ENCODE results near the gene VSIR.

VSIR gene

DNA sequence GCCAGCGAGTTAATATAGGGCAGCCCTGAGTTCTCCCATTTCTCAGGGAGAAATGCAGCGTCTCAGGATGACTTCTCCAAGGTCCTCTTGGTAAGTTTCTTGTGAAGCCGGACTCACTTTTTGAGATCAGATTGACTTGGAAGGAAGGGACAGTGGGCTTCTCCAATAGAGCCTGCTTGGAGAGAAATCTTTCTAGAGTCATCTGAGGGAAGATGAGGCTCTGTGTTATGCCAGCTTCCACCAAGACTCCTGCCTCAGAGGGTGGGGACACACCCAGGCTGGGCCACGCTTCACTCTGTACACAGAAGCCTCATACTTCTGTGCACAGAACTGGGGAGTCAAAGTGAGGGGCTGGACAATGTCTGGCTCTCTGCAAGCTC, 59.3 kb downstream of the VSIR start:
- TF ChIP-seq, protein P1, sequence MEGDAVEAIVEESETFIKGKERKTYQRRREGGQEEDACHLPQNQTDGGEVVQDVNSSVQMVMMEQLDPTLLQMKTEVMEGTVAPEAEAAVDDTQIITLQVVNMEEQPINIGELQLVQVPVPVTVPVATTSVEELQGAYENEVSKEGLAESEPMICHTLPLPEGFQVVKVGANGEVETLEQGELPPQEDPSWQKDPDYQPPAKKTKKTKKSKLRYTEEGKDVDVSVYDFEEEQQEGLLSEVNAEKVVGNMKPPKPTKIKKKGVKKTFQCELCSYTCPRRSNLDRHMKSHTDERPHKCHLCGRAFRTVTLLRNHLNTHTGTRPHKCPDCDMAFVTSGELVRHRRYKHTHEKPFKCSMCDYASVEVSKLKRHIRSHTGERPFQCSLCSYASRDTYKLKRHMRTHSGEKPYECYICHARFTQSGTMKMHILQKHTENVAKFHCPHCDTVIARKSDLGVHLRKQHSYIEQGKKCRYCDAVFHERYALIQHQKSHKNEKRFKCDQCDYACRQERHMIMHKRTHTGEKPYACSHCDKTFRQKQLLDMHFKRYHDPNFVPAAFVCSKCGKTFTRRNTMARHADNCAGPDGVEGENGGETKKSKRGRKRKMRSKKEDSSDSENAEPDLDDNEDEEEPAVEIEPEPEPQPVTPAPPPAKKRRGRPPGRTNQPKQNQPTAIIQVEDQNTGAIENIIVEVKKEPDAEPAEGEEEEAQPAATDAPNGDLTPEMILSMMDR (IDR thresholded peaks at IDR 0.05; ENCODE audit: low read depth, low read length) = no peak
- H3K4me3 ChIP-seq (ENCODE audit: low read depth, low read length) = no peak overlapping the region

DNA sequence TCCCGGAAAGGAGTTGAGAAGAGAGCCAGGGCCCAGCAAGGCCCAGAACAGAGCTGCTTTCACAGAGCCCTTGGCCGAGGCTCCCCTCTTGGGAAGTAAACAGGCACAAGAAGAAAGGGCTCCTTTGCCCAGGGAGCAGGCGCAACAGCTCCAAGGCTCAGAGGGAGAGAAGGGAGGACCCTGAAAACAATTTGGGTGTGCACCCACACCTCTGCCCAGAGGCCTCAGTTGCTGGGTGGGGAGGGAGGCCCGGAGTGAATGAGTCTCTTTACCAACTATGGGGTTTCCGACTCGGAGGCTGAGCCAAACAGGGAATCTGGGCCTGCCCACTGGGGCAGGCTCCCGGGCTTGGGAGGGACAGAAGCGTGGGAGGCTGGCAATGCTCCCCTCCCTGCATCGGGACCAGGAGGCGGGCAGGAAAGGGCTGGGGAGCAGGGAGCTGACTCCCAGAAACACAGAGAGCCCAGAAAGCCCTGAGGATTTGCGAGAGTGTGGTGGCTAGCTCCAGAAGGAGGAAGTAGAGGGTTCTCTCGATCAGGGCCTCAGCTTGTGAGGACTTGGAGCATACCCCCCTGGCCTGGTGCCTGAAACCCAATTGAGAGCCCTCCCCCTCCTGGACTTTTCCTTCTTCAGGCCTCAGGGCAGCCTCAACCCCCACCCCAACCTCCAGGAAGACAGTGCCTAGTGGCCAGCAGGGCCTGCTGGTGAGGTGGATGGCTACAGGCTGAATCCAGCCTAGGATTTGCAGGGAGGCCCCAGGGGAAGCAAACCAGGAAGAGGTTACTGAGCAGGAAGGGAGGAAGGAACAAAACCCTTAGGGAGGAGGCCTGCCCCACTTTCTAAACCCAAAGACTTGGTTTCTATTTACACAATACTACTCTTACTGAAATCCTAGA, 59.9 kb downstream of the VSIR start:
- H3K4me3 ChIP-seq (ENCODE audit: low read depth, low read length) = no peak overlapping the region
- TF ChIP-seq, protein P1 (IDR thresholded peaks at IDR 0.05; ENCODE audit: low read depth, low read length) = 0 out of 2 replicates have a peak, but pooled peaks have one; percentile 9

DNA sequence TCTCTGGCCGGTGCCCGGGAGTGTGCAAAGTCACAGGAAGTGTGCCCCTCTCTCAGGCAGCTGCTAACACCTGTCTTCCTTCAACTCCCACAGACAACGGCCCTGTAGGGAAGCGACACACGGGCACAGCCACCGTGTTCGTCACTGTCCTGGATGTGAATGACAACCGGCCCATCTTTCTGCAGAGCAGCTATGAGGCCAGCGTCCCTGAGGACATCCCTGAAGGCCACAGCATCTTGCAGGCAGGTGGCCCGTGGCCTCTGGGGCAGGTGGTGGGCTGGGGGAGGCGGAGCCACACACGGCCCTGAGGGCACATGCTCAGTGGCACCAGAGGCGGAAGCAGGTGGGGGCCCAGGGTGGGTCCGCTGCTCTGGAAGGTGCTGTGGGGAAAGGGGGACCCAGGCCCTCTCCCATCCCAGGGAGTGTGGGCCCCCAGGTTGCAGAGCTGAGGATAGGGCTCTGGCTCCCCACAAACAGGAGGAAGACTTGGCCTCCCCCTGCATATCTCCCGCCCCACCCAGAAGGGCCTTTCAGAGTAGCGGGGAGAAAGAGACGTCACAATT, 60.7 kb downstream of the VSIR start:
- H3K4me3 ChIP-seq (ENCODE audit: low read depth, low read length) = no peak overlapping the region
- TF ChIP-seq, protein P1 (IDR thresholded peaks at IDR 0.05; ENCODE audit: low read depth, low read length) = no peak

DNA sequence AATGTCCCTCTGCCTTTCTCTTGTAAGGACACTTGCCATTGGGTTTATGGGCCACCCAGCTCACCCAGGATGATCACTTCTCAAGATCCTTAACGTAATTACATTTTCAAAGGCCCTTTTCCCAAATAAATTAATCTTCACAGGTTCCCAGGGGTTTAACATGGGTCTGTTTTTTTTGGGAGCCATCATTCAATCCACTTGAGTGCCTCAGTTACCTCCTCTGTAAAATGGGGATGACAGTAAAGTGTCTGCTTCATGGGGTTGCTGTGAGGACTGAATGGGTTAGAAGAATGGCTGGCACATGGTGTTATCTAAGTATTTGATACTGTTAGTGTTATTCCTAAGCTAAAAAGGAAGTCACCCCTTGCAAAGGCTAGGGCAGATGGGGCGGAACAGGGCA, 61.1 kb downstream of the VSIR start:
- H3K4me3 ChIP-seq (ENCODE audit: low read depth, low read length) = no peak overlapping the region
- TF ChIP-seq, protein P1 (IDR thresholded peaks at IDR 0.05; ENCODE audit: low read depth, low read length) = no peak

DNA sequence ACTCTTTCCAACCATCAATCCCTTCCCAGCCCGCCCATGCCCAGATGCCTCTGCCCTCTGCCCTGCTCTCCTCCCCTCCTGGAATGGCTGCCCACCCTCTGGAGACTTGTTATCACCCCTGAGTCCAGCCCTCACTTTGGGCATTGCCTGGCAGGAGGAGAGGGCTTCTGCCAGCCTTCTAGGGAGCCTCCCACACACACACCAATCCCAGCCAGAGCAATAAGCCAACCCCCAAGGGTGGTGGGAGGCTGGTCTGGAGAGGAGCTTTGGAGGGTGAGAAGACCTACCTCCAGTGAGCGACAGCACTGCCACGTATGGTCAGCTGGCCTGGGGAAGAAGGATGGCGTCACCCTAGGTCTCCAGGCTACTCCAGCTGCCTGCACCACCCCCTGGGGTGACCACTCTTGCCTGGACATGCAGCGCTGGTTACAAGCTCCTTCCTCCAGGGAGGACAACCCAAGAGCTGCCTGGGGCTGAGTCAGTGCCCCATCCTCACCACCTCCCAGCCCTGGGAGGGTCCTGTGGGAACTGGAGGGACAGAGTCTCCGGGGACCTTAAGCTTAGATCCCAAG, 62.2 kb downstream of the VSIR start:
- no peak overlapping the region for H3K4me3 ChIP-seq (ENCODE audit: low read depth, low read length)
- TF ChIP-seq, protein P1 (IDR thresholded peaks at IDR 0.05; ENCODE audit: low read depth, low read length) = no peak

DNA sequence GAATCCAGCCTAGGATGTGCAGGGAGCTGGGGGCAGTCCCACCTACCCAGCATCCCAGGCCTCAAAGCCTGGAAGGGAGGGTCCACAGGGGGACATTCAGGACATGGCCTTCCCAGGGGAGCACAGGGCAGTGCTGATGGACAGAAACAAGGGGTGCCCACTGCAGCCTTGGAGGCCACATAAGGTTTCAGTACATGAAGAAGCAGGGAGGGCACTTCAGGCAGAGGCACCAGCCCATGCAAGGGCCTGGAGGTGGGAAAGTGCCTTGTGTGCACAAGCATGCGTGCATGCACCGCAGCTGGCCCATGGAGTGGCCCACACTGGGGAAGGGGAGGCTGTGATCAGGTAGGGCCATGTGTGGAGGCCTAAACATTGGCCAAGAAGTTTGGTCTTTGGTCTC, 62.8 kb downstream of the VSIR start:
- H3K4me3 ChIP-seq (ENCODE audit: low read depth, low read length) = no peak overlapping the region
- TF ChIP-seq, protein P1 (IDR thresholded peaks at IDR 0.05; ENCODE audit: low read depth, low read length) = no peak

All from WI38 (cell line).